ENCODE results near the gene LCE3E.

DNA sequence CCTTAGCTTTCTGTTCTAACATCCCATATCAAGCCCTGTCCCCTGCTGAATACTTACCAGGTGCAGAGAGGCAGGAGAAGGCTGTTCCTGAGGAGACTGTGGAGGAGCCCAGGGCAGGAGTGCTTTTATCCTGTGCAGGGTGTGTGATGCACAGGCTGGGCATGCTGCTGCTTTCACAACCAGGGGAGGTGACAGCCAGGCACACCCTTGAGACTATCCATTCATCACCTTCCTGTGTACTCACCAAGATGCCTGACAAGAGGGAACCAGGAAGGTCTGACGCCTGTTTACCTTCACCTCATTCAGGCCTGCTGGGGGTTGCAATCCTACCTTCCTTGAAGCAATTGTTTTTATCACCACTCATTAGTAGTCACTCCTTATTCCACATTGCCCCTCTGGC is at the start of gene LCE3E:
- TF ChIP-seq FOS (IDR thresholded peaks at IDR 0.05; ENCODE audit: borderline replicate concordance, insufficient read depth, low read length) = no peak
- no peak for TF ChIP-seq POLR2A (IDR thresholded peaks at IDR 0.05; ENCODE audit: low read depth, low read length)
- TF ChIP-seq, protein P1, sequence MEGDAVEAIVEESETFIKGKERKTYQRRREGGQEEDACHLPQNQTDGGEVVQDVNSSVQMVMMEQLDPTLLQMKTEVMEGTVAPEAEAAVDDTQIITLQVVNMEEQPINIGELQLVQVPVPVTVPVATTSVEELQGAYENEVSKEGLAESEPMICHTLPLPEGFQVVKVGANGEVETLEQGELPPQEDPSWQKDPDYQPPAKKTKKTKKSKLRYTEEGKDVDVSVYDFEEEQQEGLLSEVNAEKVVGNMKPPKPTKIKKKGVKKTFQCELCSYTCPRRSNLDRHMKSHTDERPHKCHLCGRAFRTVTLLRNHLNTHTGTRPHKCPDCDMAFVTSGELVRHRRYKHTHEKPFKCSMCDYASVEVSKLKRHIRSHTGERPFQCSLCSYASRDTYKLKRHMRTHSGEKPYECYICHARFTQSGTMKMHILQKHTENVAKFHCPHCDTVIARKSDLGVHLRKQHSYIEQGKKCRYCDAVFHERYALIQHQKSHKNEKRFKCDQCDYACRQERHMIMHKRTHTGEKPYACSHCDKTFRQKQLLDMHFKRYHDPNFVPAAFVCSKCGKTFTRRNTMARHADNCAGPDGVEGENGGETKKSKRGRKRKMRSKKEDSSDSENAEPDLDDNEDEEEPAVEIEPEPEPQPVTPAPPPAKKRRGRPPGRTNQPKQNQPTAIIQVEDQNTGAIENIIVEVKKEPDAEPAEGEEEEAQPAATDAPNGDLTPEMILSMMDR (IDR thresholded peaks at IDR 0.05; ENCODE audit: extremely low read depth in 1 of 2, insufficient read depth in 1 of 2, low read depth in 1 of 2, low read length in 2 of 2) = no peak
- TF ChIP-seq EZH2 (IDR thresholded peaks at IDR 0.05; ENCODE audit: borderline replicate concordance, low read depth, low read length, severe bottlenecking) = no peak
- no peak for TF ChIP-seq MYC (IDR thresholded peaks at IDR 0.05; ENCODE audit: low read depth, low read length)
- TF ChIP-seq GATA2 (IDR thresholded peaks at IDR 0.05; ENCODE audit: insufficient read depth, insufficient read length, low read depth, low read length) = no peak
- TF ChIP-seq POLR2AphosphoS5 (IDR thresholded peaks at IDR 0.05; ENCODE audit: insufficient read depth, low read depth, low read length) = no peak

All from endothelial cell of umbilical vein (primary cell).